Fibroblast of lung (primary cell): Measurements from ENCODE around the gene GYG1. TPM values are rescaled to one million over a fixed set of nuclear protein-coding genes. Genes with fewer than 3 reads are reported as not detected.

ENCODE experiments used
- DNase-seq, 2 donors: peaks; one replicate each; pipeline versions ENCODE4 v3.0.0 to v3.0.0-alpha.2; 2010; ENCODE audit warnings: low read depth in 2 of 2
- H2AFZ ChIP-seq: 2 replicates; pipeline ENCODE4 v1.5.1; 2012; ENCODE audit warnings: low read length, control low read depth, inconsistent platforms
- H3K27ac ChIP-seq: 2 replicates; pipeline ENCODE4 v1.5.1; 2011; ENCODE audit warnings: low read length, control low read depth; ENCODE audit not compliant: insufficient read depth
- H3K27me3 ChIP-seq: 2 replicates; pipeline ENCODE4 v1.5.1; 2011; ENCODE audit warnings: mild to moderate bottlenecking, low read length; ENCODE audit not compliant: control insufficient read depth, insufficient read depth
- H3K36me3 ChIP-seq: 2 replicates; pipeline ENCODE4 v1.5.1; 2011; ENCODE audit warnings: low read length; ENCODE audit not compliant: control insufficient read depth, insufficient read depth
- H3K4me1 ChIP-seq: 2 replicates; pipeline ENCODE4 v1.5.1; 2011; ENCODE audit warnings: low read length; ENCODE audit not compliant: control insufficient read depth, insufficient read depth; ENCODE audit errors: extremely low read depth
- H3K4me2 ChIP-seq: 2 replicates; pipeline ENCODE4 v1.5.1; 2011; ENCODE audit warnings: low read length, control low read depth; ENCODE audit not compliant: insufficient read depth; ENCODE audit errors: extremely low read depth
- H3K4me3 ChIP-seq, 4 experiments: fragments of 200-600 bp in 1 of 4; sonication (generic) in 1 of 4; replicated peaks in 1 of 4; 2 replicates each; pipeline ENCODE4 v1.5.1; 2011 to 2016; ENCODE audit warnings: low read length in 4 of 4, low read depth in 3 of 4, mild to moderate bottlenecking in 3 of 4, control low read depth in 2 of 4, inconsistent platforms in 1 of 4, mixed read lengths in 1 of 4; ENCODE audit not compliant: insufficient read depth in 1 of 4; ENCODE audit errors: control extremely low read depth in 1 of 4
- H3K79me2 ChIP-seq: 2 replicates; pipeline ENCODE4 v1.5.1; 2012; ENCODE audit warnings: mild to moderate bottlenecking, low read length, inconsistent platforms; ENCODE audit not compliant: control insufficient read depth, insufficient read depth
- H3K9ac ChIP-seq: 2 replicates; pipeline ENCODE4 v1.5.1; 2011; ENCODE audit warnings: mild to moderate bottlenecking, low read length, control low read depth; ENCODE audit not compliant: insufficient read depth
- H3K9me3 ChIP-seq: 2 replicates; pipeline ENCODE4 v1.5.1; 2012; ENCODE audit warnings: low read depth, low read length; ENCODE audit not compliant: control insufficient read depth, insufficient read depth
- H4K20me1 ChIP-seq: 2 replicates; pipeline ENCODE4 v1.5.1; 2011; ENCODE audit warnings: low read length; ENCODE audit not compliant: control insufficient read depth, insufficient read depth; ENCODE audit errors: extremely low read depth
- CTCF ChIP-seq, 2 donors: IDR thresholded peaks in 1 of 2; conservative IDR thresholded peaks in 1 of 2; 1 replicate in 1 of 2; 2 replicates in 1 of 2; pipeline ENCODE4 v1.5.1; 2011 to 2012; ENCODE audit warnings: low read length in 2 of 2, control low read depth in 1 of 2, inconsistent platforms in 1 of 2, low read depth in 1 of 2, mild to moderate bottlenecking in 1 of 2
- EZH2 ChIP-seq: IDR thresholded peaks from 2 replicates; pipeline ENCODE4 v1.5.1; 2012; ENCODE audit warnings: low read length, control low read depth, mild to moderate bottlenecking; ENCODE audit errors: missing control alignments
- polyA plus RNA-seq, 2 donors: library from polyadenylated mRNA; depleted of rRNA in 1 of 2; stranded (reverse) in 1 of 2; unstranded in 1 of 2; fragments of >200 nt; gene quantifications; 2 replicates each; pipeline ENCODE4 v1.2.1, GENCODE V29; 2011 to 2012; ENCODE audit warnings: missing spikeins in 1 of 2
- total RNA-seq: library from RNA; depleted of rRNA; stranded (reverse); fragments of >200 nt; gene quantifications from 2 replicates; pipeline ENCODE4 v1.2.1, GENCODE V29; 2014

The GYG1 gene
- total and polyA plus RNA-seq, 2 donors (not counting 1 experiment from before 2014, with no cell fraction given), result 71.5 to 224 TPM

GRCh38 chr3:149020196-149020838, 29.0 kb downstream of the GYG1 start:
- no peak overlapping the region for H2AFZ ChIP-seq
- DNase-seq, result peak in 1 of 2 donors; percentile 78
- no peaks in the 10 kb centered on the region for H3K9me3 ChIP-seq
- TF ChIP-seq CTCF (conservative IDR thresholded peaks at IDR 0.05 in 1 of 2, IDR thresholded peaks at IDR 0.05 in 1 of 2; ENCODE audit: low read depth in 1 of 2, low read length in 2 of 2), result no peak
- TF ChIP-seq EZH2, result no peak
- H3K9ac ChIP-seq, result no peak overlapping the region
- H3K36me3 ChIP-seq, result no peaks in the 10 kb centered on the region
- H3K27ac ChIP-seq, result no peak overlapping the region
- no peak overlapping the region for H3K4me3 ChIP-seq
- no peaks in the 10 kb centered on the region for H4K20me1 ChIP-seq
- no peaks in the 10 kb centered on the region for H3K79me2 ChIP-seq
- peaks cover 20% of the 10 kb centered on the region for H3K4me1 ChIP-seq
- no peak overlapping the region for H3K4me2 ChIP-seq
- no peaks in the 10 kb centered on the region for H3K27me3 ChIP-seq

GRCh38 chr3:149020839-149021252, 29.5 kb downstream of the GYG1 start:
- no peak overlapping the region for H3K4me3 ChIP-seq

GRCh38 chr3:149021830-149022229, 30.5 kb downstream of the GYG1 start:
- Histone ChIP-seq H3K9ac (no peak overlapping the region), H3K4me1 (peaks cover 9% of the 10 kb centered on the region), H3K27ac (no peak overlapping the region), H3K4me3 (no peak overlapping the region), H3K36me3 (no peaks in the 10 kb centered on the region), H4K20me1 (no peaks in the 10 kb centered on the region), H3K79me2 (no peaks in the 10 kb centered on the region), H2AFZ (no peak overlapping the region), H3K9me3 (no peaks in the 10 kb centered on the region), H3K4me2 (no peak overlapping the region), H3K27me3 (no peaks in the 10 kb centered on the region)
- no peak for TF ChIP-seq CTCF (conservative IDR thresholded peaks at IDR 0.05 in 1 of 2, IDR thresholded peaks at IDR 0.05 in 1 of 2; ENCODE audit: low read depth in 1 of 2, low read length in 2 of 2)
- TF ChIP-seq EZH2, result no peak
- no peak for DNase-seq

More at GRCh38 chr3:149020839-149021252, 29.5 kb downstream of the GYG1 start:
- H3K27me3 ChIP-seq, result no peaks in the 10 kb centered on the region
- H3K36me3 ChIP-seq, result no peaks in the 10 kb centered on the region
- TF ChIP-seq CTCF (conservative IDR thresholded peaks at IDR 0.05 in 1 of 2, IDR thresholded peaks at IDR 0.05 in 1 of 2; ENCODE audit: low read depth in 1 of 2, low read length in 2 of 2), result no peak
- TF ChIP-seq EZH2, result no peak
- H3K9ac ChIP-seq, result no peak overlapping the region
- no peaks in the 10 kb centered on the region for H4K20me1 ChIP-seq
- H3K4me1 ChIP-seq, result peaks cover 15% of the 10 kb centered on the region
- no peak overlapping the region for H2AFZ ChIP-seq
- H3K79me2 ChIP-seq, result no peaks in the 10 kb centered on the region
- no peak for DNase-seq
- H3K9me3 ChIP-seq, result no peaks in the 10 kb centered on the region
- no peak overlapping the region for H3K4me2 ChIP-seq
- no peak overlapping the region for H3K27ac ChIP-seq
